NCI-H1436 treated with DMSO at 0.1 percent for 48 hours (cell line): ENCODE results near the gene KLK7.
"Not testable (repeated sequence)": the region's sequence is repeated elsewhere in the genome, so short reads cannot be mapped to it uniquely, and the experiment has no call there.

ENCODE experiments used
- DNase-seq: peaks from one replicate; lab custom pipeline; 2025; lab: John Stamatoyannopoulos, UW

KLK7 gene

DNA sequence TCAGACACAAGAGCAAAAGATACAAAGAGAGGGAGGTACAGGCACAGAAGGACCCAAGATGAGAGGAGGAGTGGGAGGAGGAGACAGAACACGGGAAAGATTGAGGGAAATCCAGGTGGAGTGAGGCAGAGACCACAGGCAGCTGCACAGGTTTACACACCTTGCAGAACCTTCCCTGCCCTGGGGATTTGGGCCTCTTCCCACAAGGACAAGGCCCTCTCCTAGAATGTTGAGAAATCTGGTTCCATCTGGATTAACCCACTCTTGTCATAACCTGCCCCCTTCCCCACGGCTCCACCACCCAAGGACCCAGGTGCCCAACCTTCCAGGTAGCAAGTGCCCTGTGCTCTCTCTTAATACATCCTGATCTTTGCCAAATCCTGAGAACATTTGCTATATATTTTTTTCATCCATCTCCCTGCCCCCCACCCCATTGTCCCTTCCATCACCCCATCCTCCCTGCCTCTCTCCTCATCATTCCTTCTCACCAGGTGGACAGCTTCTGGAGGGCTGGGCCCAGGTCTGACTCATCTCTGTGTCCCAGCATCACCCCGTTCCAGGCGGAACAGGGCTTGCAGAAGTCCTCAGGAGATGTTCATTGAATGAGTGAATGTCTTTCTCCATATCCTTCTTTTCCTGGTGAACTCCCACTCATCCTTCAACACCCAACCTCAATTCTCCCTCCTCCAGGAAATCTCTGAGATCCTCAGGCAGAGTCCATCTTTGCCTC lies 26.5 kb upstream of the KLK7 start:
- no peak for DNase-seq

DNA sequence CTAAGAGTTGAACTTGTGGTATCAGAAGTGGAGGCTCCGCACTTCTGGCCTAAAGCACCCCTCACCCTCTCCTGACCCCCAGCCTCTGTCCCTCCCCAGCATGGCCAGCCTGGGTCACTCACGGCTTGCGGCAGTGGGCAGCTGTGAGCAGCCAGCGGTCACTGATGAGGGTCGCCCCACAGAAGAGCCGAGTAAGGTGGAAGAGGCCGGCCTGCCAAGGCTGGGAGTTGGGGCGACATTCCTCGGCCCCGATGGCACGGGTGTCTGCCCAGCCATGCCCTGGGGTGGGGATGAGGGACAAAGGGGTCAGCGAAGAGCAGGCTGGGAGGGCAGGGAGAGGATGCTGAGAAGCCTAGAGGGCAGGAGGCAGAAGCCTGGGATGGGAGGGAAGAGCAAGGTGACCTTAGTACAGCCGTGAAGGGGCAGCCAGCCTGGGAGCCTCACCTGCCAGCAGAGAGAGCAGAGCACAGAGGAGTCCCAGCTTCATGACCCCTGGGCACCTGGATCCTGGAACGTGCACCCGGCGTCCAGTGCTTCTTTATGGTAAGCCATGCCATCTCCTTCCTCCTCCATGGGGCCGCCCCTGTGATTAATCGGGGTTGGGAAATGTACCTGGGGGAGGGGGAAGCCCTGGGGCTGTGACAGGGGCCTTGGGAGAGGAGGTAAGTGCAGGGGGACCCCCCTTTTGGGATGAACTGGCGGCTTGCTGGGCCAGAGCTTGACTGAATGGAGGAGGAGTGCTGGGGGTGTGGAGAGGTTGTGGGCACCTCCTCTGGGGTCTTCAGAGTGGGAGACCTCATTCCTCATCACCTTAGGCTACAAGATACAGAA lies 25.6 kb upstream of the KLK7 start:
- DNase-seq: no peak

DNA sequence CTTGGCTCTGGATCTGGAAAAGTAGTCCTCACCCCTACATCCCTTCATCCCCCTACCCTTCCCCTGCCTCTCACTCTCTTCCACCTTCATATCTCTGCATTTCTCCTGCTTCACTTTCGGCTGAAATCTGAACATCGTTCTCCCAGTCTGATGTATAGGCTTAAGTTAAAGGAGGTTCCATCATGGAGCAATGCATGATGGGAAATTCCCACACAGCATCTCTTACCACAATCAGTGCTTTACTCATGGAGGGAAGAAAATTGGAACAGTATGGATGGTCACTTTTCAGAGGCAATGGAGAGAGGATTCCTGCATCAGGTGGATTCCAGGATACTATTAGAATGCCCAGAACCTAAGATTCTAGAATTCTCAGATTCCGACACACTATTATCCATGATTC lies 23.8 kb upstream of the KLK7 start:
- DNase-seq: no peak

DNA sequence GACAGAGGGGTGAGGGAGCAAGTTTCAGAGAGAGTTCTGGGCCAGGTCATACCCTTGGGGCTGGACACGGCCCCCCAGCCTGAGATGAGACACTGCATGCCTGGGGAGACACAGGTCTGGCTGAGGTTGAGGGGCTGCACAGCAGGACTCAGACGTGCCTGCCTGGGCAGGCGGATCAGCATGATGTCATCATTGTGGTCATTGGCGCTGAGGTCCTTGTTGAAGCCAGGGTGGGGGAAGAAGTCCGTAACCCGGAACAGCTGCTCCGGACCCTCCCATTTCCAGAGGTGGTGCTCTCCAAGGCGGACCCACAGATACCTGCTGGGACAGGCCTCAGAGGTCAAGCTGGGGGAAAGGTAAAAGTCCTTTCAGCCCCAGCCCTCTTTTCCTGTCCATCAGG lies 22.7 kb upstream of the KLK7 start:
- no peak for DNase-seq

DNA sequence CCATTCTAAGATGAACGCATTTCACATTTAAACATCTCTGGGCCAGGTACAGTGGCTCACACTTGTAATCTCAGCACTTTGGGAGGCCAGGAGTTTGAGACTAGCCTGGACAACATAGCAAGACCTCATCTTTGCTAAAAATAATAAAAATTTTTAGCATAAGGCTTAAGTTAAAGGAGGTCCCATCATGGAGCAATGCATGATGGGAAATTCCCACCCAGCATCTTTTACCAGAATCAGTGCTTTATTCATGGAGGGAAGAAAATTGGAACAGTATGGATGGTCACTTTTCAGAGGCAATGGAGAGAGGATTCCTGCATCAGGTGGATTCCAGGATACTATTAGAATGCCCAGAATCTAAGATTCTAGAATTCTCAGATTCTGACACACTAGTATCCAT lies 21.5 kb upstream of the KLK7 start:
- DNase-seq: no peak

DNA sequence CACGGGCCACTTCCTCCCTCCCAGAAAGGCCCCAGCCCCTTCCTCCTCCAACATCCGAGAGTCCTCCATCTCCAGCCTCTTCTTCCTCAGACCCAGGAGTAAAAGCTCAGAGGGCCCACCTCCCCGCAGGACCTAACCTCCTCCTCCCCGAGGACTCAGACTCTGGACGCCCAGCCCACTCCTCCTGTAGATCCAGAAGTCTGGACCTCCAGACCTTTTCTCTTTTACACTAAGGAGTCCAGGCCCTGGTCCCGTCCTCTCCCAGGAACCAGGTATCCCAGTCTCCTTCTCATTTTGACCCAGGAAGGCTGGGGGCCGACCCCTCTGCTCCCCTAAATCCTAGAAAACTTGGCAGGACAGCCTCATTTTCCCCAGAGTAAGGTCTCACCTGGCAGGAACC lies 19.6 kb upstream of the KLK7 start:
- no peak for DNase-seq

DNA sequence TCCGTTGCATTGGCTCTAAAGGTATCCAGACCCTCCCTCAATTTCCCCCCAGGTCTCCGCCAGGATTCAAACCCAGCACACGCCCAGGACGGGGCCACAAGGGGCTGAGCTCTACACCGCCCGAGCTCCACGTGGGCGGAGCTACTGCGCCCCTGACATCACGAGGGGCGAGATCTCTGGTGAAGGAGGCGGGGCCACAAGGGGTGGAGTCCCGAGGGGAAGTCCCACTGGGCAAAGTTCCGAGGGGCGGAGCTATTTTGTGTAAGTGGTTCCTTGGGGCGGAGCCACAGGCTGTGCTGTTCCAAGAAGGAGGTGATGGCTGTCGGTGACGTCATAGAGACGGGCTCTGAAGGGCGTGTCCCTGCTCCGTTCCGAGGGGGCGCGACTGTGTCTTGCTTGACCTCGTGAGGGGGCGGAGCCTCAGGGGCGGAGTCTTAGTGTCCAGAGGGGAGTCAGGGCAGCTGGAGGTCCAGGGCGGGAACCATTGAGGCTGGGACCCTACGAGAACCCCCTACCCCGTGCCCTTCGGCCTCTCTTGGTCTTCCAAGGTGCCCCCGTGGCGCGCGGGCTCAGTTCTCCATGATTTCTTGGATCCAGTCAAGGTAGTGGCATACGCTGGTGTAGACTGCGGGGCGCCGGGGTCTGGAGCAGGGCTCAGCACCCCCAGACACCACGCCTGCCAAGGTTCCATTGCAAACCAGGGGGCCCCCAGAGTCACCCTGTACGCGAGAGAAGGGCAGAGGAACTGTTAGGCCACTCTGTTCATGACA lies 19.0 kb upstream of the KLK7 start:
- no peak for DNase-seq

DNA sequence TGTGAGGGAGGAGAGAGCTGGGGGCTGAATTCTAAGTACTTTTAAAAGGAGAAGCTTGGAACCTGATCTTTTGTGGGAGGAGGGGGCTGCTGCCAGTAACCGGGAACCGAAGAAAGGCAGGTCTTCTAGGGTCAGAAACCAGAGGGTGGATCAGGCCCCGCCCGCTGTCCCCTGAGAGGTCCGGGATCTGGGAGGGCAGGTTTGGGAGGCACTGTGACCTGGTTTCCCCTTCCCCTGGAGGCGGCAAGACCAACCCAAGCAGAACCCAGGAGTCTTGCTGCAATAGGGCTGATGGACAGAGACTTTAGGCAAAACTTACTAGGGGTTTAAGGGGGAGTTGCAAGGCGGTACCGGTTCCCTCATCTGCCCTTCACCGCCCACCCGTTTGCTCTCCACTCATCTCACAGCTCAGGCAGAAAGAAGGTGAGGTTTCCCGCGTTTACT lies 18.4 kb upstream of the KLK7 start:
- DNase-seq: no peak

DNA sequence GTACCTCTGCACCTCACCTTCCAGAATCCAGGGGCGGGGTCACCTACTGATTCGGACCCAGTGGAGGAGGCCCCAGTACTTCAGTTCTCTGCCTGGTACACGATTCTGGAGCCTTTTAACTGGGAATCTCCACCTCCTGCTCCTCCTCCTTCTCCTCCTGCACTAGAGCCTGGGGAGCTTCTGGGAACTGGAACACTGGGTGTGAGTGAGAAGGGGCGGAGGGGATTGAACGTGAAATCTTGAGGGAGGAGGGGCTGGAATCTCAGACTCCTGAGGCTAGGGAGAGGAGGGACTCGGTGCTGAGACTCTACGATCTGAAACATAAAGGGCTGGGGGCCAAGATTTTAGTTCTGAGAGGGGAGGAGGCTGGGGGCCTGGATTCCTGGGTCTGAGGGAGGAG lies 17.8 kb upstream of the KLK7 start, which contains the start of gene KLK8:
Gene KLK8, minus strand, starts transcription at position 90 of the 400 bp plus-strand sequence. CDS start 437 bp downstream, outside the sequence.
- DNase-seq: no peak

DNA sequence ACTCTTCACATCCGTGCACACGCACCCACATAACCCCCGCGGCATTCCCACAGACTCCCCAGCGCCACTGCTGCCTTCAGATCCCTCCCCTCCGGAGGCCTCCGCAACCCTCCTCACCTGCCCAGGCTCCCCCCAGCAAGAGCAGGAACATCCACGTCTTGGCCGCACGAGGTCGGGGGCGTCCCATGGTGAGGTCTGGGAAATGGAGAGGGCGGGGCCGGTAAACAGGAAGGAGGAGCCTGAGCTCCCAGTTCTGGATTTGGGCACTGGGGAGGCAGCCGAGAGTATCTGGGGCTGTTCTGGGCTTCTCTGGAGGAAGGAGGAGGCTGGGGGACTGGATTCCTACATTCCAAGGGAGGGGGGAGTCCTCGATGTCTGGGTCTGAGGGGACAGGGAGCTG lies 17.3 kb upstream of the KLK7 start:
- no peak for DNase-seq

DNA sequence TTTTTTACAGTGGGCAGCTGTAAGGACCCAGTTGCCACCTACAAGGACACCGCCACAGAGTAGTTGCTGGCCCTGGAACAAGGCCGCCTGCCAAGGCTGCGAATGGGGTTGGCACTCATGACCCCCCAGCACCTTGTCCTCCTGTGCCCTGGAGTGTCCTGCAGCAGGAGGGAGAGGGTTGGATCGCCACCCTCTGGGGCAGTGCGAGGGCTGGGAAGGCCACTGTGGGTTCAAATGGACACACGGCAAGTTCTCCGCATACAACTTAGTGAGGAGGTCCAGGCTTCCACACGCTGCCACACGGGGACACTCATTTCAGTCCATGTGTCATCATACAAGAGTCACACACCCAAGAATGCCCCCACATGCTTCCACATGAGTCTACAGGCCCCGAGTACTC lies 16.7 kb upstream of the KLK7 start:
- no peak for DNase-seq

DNA sequence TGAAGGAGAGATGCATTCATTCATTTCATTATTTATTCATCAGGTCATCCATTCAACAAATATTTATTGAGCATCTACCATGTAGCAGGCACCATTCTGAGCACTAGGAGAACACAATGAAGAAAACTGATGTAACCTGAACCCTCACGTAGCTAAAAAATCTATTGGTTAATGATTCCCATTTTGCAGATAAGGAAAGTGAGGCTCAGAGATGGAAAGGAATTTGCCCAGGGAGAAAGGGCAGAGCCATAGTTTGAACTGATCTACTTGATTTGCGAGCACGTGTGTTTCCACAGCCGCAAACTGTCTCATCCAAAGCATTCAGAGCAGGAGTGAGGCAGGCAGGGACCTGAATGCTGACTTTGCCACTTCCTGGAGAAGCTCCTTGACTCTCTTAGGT lies 15.0 kb upstream of the KLK7 start:
- DNase-seq: no peak

DNA sequence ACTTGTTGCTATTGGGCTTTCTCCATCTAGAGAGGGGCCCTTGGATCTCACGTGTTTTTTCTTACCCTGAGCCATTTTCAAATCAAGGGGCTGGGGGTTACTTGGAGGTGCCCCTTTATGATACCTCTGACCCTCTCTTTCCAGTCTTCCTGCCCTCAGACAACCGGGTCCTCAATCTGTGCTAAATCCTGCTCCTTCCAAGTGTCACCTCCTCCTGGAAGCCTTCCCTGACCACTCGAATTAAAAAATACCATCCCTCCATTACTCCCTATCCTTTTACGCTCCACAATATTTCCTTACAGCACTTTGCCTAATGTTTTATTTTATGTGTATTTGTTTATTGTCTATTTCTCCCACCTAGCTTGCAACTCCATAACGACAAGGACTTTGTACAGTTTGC lies 14.3 kb upstream of the KLK7 start:
- no peak for DNase-seq

DNA sequence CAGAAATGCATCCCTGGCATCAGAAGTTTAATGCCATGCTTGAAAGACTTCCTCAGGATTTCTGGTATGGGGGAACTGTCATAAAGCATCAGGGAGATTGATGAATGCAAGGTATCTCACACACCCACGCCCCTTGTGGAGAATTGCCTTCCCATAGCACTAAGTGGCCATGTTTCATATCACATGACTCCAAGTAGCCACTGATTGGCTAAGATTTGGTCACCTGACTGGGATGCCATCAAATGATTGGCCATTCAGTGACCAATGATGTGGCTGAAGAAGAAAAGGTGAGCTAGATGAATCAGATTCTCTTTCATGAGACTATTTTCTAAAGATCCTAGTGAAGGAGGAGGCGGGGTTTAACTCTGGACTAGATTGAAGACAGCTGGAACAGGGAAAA lies 10.4 kb upstream of the KLK7 start:
- no peak for DNase-seq

DNA sequence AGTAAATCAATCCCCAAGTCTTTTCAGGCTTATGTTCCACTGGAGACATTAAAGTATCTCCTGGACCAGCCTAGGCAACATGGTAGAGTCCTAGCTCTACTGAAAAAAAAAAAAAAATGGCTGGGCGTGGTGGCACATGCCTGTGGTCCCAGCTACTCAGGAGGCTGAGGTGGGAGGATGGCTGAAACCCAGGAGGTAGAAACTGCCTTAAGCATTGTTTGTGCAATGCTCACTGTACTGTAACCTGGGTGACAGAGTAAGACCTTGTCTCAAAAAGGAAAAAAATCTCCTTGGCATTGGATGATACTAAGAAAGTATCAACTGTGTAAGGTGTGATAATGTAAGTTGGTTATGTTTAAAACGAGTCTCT lies 8.9 kb upstream of the KLK7 start:
- DNase-seq: no peak

DNA sequence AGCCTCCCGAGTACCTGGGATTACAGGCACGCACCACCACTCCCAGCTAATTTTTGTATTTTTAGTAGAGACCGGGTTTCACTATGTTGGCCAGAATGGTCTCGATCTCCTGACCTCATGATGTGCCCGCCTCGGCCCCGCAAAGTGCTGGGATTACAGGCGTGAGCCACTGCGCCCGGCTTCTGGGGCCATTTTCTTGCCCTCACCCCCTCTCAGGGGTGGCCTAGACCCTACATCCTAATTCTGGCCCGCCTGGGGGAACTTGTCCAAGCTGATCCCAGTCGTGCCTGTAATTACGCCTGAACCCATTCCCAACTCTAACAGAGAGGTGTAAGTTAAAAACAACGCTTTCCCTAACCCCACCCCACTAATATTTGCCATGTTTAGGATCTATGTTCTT lies 699 bp upstream of the KLK7 start:
- DNase-seq: not testable (repeated sequence)

DNA sequence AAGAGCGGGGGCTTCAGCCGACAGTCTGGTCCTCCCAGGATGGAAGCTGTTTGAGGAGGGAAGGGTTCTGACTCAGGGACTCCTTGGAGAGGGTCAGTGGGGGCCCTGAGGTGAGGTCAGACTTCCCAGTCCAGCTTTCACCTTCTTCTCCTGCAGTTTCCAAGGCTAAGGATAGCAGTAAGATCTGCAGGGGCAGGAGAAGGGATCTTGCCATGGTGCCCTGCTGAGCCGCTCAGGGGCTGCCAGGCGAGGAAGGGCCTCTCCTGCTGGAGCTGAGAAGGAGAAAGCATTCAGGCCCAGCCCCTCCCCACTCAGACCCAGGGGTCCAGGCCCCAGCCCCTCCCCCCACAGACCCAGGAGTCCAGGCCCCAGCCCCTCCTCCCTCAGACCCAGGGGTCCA lies 1.5 kb downstream of the KLK7 start:
- DNase-seq: no peak

DNA sequence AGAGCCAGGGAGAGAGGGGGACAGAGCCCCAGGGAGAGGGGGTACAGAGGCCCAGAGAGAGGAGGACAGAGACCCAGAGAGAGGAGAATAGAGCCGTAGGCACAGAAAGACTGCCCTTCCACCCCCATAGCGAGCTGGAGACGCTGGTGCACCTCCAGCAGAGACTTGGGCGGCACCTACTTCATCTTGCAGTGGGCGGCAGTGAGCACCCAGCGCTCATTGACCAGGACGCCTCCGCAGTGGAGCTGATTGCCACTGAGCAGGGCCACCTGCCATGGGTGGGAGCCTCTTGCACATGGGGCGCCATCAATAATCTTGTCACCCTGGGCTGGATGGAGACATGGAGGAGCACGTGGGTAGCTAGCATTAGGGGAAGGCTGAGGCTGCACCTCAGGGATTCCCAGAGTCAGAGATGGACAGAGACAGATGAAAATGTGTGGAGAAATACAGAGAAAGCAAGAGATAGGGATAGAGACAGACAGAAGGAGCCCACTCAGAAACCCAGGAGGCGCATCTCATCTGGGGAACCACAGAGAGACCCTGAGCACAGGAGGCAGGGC lies 2.0 kb downstream of the KLK7 start:
- no peak for DNase-seq

DNA sequence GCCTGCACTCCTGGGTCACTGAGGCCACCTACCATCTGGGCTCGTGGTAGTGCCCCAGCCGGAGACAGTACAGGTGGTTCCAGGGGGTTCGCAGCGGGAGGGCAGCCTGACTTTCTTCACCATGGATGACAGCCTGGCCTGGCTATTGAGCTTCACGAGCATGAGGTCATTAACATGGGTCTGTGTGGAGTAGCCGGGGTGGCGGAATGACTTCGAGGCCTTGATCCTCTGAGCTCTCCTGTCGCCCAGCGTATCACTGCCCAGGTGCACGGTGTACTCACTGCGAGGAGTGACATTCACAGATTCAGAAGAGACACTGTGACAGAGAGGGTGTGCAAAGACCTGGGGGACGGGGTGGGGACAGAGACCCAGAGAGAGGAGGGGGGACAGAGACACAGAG lies 3.5 kb downstream of the KLK7 start:
- no peak for DNase-seq

DNA sequence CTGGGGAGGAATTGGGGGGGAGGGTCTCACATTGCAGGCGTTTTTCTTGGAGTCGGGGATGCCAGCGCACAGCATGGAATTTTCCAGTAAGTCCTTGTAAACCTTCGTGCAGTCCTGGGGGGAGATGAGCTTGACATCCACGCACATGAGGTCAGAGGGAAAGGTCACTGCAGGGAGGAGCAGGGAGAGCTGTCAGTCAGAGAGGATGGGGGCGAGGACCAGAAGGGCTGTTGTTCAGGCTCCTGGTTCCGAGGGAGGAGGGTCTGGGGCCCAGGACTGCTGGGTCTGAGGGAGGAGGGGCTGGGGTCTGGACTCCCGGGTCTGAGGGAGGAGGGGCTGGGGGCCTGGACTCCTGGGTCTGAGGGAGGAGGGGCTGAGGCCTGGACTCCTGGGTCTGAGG lies 4.0 kb downstream of the KLK7 start:
- no peak for DNase-seq

DNA sequence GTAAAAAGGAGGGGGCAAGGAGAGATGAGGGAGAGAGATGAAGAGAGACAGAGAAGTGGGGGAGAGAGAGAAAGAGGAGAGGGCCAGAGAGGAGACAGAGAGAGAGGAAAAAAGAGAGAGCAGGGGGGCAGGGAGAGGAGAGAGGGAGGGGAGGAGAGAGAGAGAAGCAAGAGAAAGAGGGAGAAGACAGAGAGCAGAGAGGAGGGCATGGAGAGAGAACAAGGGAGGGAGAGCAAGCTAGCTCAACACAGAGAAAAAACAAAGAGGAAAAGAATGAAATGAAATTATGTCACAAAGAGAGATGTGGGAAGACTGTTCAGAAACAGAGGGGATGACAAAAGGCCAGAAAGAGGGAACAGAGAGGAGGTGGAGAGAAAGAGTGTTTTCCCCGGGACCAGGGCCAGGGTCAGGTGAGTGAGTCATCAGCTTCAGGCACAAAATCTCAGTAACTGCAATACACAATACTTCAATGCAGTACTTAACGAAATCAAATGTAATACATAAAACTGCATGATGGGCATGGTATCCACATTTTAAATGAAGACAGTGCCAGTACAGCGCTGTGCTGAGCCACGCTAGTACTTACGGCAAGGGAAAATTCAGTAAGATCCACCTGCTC lies 4.8 kb downstream of the KLK7 start:
- DNase-seq: no peak

DNA sequence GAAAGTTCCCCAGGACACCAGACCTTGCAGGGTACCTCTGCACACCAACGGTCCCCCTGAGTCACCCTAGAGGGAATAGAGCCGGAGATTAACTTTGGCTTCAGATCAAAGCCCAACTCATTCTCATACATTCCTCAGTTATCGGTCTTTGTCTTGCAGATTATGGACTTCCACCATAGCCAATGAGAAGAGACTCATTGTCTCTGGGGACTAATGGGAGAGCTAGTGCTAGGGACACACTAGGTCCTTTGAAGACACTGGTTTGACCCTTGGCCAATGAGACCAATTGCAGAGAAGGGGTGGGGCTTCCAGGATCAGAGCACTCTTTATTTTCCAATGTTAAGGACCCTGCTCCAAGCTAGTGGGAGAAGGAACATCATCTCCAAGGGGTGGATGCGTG lies 6.1 kb downstream of the KLK7 start:
- DNase-seq: no peak
